ENCODE measurements around the gene COTL1.

The COTL1 gene

DNA sequence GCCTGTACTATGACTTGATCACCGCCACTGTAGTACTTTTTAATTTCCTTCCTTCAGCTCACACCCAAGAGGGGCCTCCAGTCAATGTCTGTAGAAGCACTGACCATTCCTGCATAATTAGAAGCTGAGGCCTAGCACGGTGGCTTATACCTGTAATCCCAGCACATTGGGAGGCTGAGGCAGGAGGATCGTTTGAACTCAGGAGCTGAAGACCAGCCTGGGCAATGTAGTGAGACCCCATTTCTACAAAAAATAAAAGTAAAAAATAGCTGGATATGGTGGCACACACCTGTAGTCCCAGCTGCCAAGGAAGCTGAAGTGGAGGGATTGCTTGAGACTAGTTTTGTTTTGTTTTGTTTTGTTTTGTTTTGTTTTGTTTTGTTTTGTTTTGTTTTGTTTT is 36.4 kb upstream of the COTL1 start:
- Mint-ChIP-seq H3K36me3 (ENCODE audit: insufficient read depth) (peaks cover 54% of the 10 kb centered on the region), H3K4me3 (no peak overlapping the region), H3K4me1 (peaks cover 63% of the 10 kb centered on the region), H3K9me3 (no peaks in the 10 kb centered on the region), H3K27me3 (no peaks in the 10 kb centered on the region), H3K27ac (ENCODE audit: low read depth) (no peak overlapping the region)
- no peak for DNase-seq (ENCODE audit: low spot score in 2 of 2)
- no peak for ATAC-seq (replicated peaks; ENCODE audit: extremely low read depth, poor library complexity, severe bottlenecking)

DNA sequence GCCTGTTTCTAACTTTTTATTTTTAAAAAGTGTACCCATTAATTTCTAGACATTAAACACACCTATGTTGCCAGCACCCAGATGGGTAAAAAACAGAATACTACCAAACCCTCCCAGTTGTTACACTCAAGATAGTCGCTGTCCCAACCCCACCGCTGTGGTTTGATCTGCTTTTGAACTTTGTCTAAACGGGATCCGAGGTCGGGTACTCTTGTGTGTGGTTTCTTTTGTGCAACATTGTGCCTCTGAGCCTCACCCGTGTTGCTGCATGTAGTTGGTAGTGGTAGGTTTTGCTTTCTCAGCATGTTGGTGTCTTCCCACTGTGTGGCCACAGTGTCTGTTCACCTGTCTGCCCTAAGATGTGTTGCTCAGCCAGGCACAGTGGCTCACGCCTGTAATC is 34.7 kb upstream of the COTL1 start:
- no peak overlapping the region for H3K27ac Mint-ChIP-seq (ENCODE audit: low read depth)
- no peak for DNase-seq (ENCODE audit: low spot score in 2 of 2)
- H3K4me3 Mint-ChIP-seq = peak overlapping the region; percentile 18
- peaks cover 47% of the 10 kb centered on the region for H3K36me3 Mint-ChIP-seq (ENCODE audit: insufficient read depth)
- H3K4me1 Mint-ChIP-seq = peaks cover 68% of the 10 kb centered on the region
- H3K9me3 Mint-ChIP-seq = no peaks in the 10 kb centered on the region
- H3K27me3 Mint-ChIP-seq = no peaks in the 10 kb centered on the region
- no peak for ATAC-seq (replicated peaks; ENCODE audit: extremely low read depth, poor library complexity, severe bottlenecking)

GRCh38 chr16:84650062-84650991 is 32.4 kb upstream of the COTL1 start:
- H3K4me1 Mint-ChIP-seq = peaks cover 60% of the 10 kb centered on the region
- peak overlapping the region; percentile 76 for H3K4me3 Mint-ChIP-seq
- no peak for ATAC-seq (replicated peaks; ENCODE audit: extremely low read depth, poor library complexity, severe bottlenecking)
- H3K36me3 Mint-ChIP-seq (ENCODE audit: insufficient read depth) = peaks cover 38% of the 10 kb centered on the region
- no peaks in the 10 kb centered on the region for H3K27me3 Mint-ChIP-seq
- peak overlapping the region; percentile 42 for H3K27ac Mint-ChIP-seq (ENCODE audit: low read depth)
- H3K9me3 Mint-ChIP-seq = no peaks in the 10 kb centered on the region
- DNase-seq (ENCODE audit: low spot score in 2 of 2) = no peak

DNA sequence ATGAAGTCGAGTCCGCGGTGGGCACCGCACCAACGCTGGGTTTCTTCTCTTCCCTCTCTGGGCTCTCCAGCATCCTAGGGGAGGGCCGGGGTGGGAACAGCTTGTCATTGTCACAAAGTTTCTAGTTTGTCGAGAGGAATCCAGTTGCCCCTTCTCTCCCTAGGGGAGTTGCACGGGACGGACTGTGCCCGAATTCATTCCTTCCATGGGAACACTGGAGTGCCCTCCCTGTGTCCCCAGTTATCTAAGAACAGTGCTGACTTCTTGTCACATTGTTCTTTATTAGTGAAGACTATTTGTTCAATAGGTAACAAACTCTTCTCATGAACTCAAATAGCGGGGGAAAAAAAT is 31.6 kb upstream of the COTL1 start:
- peak overlapping the region; percentile 38 for H3K27ac Mint-ChIP-seq (ENCODE audit: low read depth)
- H3K36me3 Mint-ChIP-seq (ENCODE audit: insufficient read depth) = peaks cover 30% of the 10 kb centered on the region
- H3K27me3 Mint-ChIP-seq = no peaks in the 10 kb centered on the region
- DNase-seq (ENCODE audit: low spot score in 2 of 2) (no peak), ATAC-seq (replicated peaks; ENCODE audit: extremely low read depth, poor library complexity, severe bottlenecking) (no peak)
- H3K9me3 Mint-ChIP-seq = no peaks in the 10 kb centered on the region
- peak overlapping the region; percentile 76 for H3K4me3 Mint-ChIP-seq
- H3K4me1 Mint-ChIP-seq = peaks cover 52% of the 10 kb centered on the region

DNA sequence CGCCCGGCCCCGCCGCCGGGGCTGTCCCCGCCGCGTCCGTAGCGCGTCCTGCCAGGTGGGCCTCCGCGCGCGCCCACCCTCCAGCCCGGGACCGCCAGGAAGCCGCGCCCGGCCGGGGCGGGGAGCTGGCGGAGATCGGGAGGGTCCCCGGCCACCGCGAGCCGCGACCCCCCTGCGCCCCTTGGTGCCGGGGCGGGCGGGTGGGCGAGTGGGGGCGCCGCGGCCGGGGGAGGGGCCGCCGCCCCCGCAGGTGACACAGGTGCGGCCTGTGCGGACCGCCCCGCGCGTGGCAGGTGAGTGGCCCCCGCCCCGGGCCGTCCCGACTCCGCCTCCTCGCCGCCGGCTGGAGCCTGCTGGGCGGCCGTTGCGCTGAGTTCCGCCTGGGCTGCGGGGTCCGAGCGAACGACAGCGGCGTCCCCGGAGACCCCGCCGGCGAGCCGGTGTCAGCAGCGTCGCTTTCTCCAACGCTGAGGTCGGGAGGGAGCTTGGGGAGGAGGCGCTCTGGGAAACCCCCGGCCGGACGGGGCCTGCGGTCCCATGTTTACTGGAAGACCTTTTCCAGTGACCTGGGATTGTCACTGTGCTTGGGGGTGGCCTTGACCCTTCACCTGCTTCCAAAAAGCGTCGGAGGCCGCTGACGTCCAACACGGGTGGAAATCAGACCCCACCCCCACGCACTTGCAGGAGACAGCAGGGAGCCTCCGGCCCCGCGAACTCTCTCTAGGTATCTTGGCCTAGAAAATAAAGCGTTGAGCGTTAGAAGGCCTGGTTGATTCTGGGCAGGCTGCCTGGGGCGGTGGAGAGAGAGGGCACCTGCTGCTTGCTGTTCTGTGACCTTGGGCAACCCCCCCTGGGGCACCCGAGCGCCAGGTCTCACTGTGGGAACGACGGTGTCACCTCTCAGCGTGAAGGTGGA is 31.0 kb upstream of the COTL1 start:
- H3K36me3 Mint-ChIP-seq (ENCODE audit: insufficient read depth) = peaks cover 24% of the 10 kb centered on the region
- H3K9me3 Mint-ChIP-seq = no peaks in the 10 kb centered on the region
- H3K4me1 Mint-ChIP-seq = peaks cover 46% of the 10 kb centered on the region

DNA sequence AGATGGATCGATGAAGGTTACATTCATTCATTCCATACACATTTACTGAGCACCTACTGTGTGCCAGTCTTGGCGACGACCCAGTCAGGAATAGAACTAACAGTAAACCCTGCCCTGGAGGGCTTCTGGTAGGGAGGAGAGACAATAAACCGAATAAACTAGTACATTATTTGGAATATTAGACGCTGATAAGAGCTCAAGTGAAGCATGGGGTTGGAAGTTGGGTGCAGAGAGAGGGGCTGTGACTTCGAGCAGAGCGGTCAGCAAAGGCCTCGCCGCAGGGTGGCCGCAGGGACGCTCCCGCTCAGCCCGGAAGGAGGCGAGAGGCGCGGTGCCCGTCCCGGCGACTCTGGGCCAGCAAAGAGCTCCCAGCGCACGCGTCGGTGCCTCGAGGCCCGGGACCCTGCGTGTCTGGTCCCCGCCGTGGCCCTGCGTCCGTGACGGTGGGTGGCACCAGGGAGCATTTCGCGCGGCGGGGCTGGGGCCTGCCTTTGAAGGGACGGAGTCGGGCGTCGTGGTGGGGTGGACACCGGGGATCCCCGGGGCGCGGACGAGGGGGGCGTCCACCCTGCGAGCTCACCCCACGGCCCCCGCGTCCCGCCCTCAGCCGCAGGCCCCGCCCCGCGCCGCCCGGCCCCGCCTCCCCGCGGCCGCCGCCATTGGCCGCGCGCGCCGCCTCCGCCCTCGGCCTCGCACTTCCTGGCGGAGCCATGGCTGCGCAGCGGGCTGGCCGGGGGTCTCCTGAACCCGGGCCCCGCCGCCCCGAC is 30.1 kb upstream of the COTL1 start, which contains the start of gene KLHL36:
Gene KLHL36 (plus strand): TSS at position 684 of the 767 bp plus-strand sequence. CDS start 2,357 bp downstream, outside the sequence.
- Mint-ChIP-seq H3K4me3 (peak within 1 kb of the TSS; percentile 94), H3K27me3 (no peaks in the 10 kb centered on the region), H3K27ac (ENCODE audit: low read depth) (peak within 1 kb of the TSS; percentile 93), H3K9me3 (no peaks in the 10 kb centered on the region), H3K36me3 (ENCODE audit: insufficient read depth) (peaks cover 22% of the 10 kb centered on the region), H3K4me1 (peaks cover 40% of the 10 kb centered on the region)
- DNase-seq (ENCODE audit: low spot score in 2 of 2) (peak; percentile 45 to 54), ATAC-seq (replicated peaks; ENCODE audit: extremely low read depth, poor library complexity, severe bottlenecking) (peak; percentile 84)

More for the DNA sequence above, 31.0 kb upstream of the COTL1 start:
- peak in 1 of 2 donors; percentile 30 for DNase-seq (ENCODE audit: low spot score in 2 of 2)
- ATAC-seq (replicated peaks; ENCODE audit: extremely low read depth, poor library complexity, severe bottlenecking) = peak; percentile 39
- H3K27me3 Mint-ChIP-seq = no peaks in the 10 kb centered on the region
- H3K4me3 Mint-ChIP-seq = peak overlapping the region; percentile 76
- peak overlapping the region; percentile 93 for H3K27ac Mint-ChIP-seq (ENCODE audit: low read depth)

GRCh38 chr16:84643674-84644073 is 25.8 kb upstream of the COTL1 start:
- Mint-ChIP-seq H3K27me3 (no peaks in the 10 kb centered on the region), H3K4me1 (peaks cover 21% of the 10 kb centered on the region), H3K4me3 (no peak overlapping the region), H3K27ac (ENCODE audit: low read depth) (no peak overlapping the region), H3K9me3 (no peaks in the 10 kb centered on the region), H3K36me3 (ENCODE audit: insufficient read depth) (peaks cover 3% of the 10 kb centered on the region)
- DNase-seq (ENCODE audit: low spot score in 2 of 2) = no peak
- no peak for ATAC-seq (replicated peaks; ENCODE audit: extremely low read depth, poor library complexity, severe bottlenecking)

- H3K27me3 Mint-ChIP-seq = no peaks in the 10 kb centered on the region
- no peak overlapping the region for H3K27ac Mint-ChIP-seq (ENCODE audit: low read depth)
- peaks cover 3% of the 10 kb centered on the region for H3K36me3 Mint-ChIP-seq (ENCODE audit: insufficient read depth)
- no peak overlapping the region for H3K4me3 Mint-ChIP-seq
- no peaks in the 10 kb centered on the region for H3K9me3 Mint-ChIP-seq
- ATAC-seq (replicated peaks; ENCODE audit: extremely low read depth, poor library complexity, severe bottlenecking) = no peak
- H3K4me1 Mint-ChIP-seq = peaks cover 21% of the 10 kb centered on the region
- no peak for DNase-seq (ENCODE audit: low spot score in 2 of 2)
Measured at GRCh38 chr16:84643180-84643583, 25.3 kb upstream of the COTL1 start.

DNA sequence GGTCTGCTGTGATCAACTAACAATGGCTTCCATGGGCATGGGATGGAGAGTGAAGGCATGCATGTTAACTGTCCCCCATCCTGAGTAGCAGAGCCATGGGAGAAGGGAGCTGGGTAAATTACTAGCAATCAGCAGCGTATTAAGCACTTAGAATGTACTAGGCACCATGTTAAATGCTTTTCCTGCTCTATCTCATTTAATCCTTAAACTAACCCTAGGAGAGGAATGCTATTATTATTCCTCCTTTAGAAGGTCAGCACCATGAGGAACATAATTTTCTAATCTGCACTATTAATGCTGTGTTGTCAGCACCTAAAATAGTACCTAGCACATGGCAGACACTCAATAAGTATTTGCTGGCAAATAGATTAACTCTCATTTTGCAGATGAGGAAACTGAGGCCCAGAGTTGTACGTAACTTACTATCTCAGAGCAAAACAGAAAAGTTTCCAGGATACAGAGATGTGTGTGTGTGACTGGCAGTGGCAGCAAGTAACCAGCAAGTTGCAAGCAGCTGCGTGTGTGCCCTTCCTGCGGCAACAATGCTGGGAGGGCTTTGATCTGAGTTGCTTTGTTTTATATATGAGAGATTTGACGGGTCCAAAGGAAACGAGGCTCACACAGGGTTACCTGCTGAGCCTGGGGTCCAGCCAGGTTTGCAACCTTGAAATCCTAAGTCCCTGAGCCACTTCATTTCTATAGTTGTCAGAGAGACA is 23.9 kb upstream of the COTL1 start:
- Mint-ChIP-seq H3K4me1 (peaks cover 15% of the 10 kb centered on the region), H3K27me3 (no peaks in the 10 kb centered on the region), H3K36me3 (ENCODE audit: insufficient read depth) (no peaks in the 10 kb centered on the region), H3K9me3 (no peaks in the 10 kb centered on the region), H3K27ac (ENCODE audit: low read depth) (no peak overlapping the region), H3K4me3 (peak overlapping the region; percentile 34)
- ATAC-seq (replicated peaks; ENCODE audit: extremely low read depth, poor library complexity, severe bottlenecking) = no peak
- no peak for DNase-seq (ENCODE audit: low spot score in 2 of 2)

GRCh38 chr16:84640145-84640544 is 22.3 kb upstream of the COTL1 start:
- H3K36me3 Mint-ChIP-seq (ENCODE audit: insufficient read depth) = no peaks in the 10 kb centered on the region
- no peak overlapping the region for H3K4me3 Mint-ChIP-seq
- no peak for DNase-seq (ENCODE audit: low spot score in 2 of 2)
- no peak overlapping the region for H3K27ac Mint-ChIP-seq (ENCODE audit: low read depth)
- ATAC-seq (replicated peaks; ENCODE audit: extremely low read depth, poor library complexity, severe bottlenecking) = no peak
- H3K4me1 Mint-ChIP-seq = peaks cover 15% of the 10 kb centered on the region
- no peaks in the 10 kb centered on the region for H3K27me3 Mint-ChIP-seq
- no peaks in the 10 kb centered on the region for H3K9me3 Mint-ChIP-seq

DNA sequence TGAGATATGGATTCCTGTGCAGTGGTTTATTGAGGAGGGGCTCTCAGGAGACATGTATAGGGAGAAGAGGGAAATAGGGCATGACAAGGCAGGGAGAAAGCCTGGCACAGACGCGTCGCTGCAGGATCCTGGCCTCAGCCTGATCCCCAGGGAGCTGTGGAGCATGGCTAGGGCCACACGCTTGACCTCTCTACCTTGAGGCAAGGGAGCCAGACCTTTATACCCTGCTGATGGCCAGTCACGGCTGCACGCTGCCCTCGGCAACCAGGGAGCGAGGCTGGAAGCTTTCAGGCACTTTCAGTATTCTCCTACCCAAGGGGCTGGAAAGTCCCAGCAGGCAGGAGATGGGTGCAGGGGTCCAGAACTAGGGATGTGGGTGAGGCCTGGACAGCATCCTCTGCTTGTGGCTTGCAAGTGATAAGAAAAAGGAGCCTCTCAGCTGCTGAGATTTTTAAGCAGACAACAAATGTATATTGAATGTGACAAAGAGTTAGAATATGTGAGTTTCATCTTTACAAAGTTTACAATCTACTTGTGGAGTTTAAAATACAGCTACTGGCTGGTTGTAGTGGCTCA is 20.4 kb upstream of the COTL1 start:
- no peak overlapping the region for H3K27ac Mint-ChIP-seq (ENCODE audit: low read depth)

More for the DNA sequence above, 20.4 kb upstream of the COTL1 start:
- H3K4me3 Mint-ChIP-seq = no peak overlapping the region
- DNase-seq (ENCODE audit: low spot score in 2 of 2) = no peak
- no peaks in the 10 kb centered on the region for H3K36me3 Mint-ChIP-seq (ENCODE audit: insufficient read depth)
- ATAC-seq (replicated peaks; ENCODE audit: extremely low read depth, poor library complexity, severe bottlenecking) = no peak
- no peaks in the 10 kb centered on the region for H3K9me3 Mint-ChIP-seq
- H3K4me1 Mint-ChIP-seq = peaks cover 15% of the 10 kb centered on the region
- no peaks in the 10 kb centered on the region for H3K27me3 Mint-ChIP-seq

All from central memory CD8-positive, alpha-beta T cell (primary cell).